AG20443 (cell line): ENCODE data around the gene ANKRD53.
"Not testable (repeated sequence)": the region's sequence is repeated elsewhere in the genome, so short reads cannot be mapped to it uniquely, and the experiment has no call there.

Source experiments
- DNase-seq: peaks from one replicate; pipeline ENCODE4 v3.0.0; 2012; ENCODE audit warnings: low spot score, mixed read lengths

Gene ANKRD53

GRCh38 chr2:71011786-71012185 is 33.4 kb downstream of the ANKRD53 start:
- not testable (repeated sequence) for DNase-seq

GRCh38 chr2:71018625-71019024 is 40.2 kb downstream of the ANKRD53 start:
- no peak for DNase-seq

- not testable (repeated sequence) for DNase-seq
These were observed 41.6 kb downstream of the ANKRD53 start for GRCh38 chr2:71019989-71020388.

GRCh38 chr2:71021394-71021793 is 43.0 kb downstream of the ANKRD53 start:
- not testable (repeated sequence) for DNase-seq

GRCh38 chr2:71023553-71024243 is 45.3 kb downstream of the ANKRD53 start:
- not testable (repeated sequence) for DNase-seq
